NCI-H2081 (cell line): ENCODE results near the gene TNFRSF14.

Source experiments
- DNase-seq, 2 experiments: peaks; one replicate each; lab custom pipeline; 2025; lab: John Stamatoyannopoulos, UW

The TNFRSF14 gene

DNA sequence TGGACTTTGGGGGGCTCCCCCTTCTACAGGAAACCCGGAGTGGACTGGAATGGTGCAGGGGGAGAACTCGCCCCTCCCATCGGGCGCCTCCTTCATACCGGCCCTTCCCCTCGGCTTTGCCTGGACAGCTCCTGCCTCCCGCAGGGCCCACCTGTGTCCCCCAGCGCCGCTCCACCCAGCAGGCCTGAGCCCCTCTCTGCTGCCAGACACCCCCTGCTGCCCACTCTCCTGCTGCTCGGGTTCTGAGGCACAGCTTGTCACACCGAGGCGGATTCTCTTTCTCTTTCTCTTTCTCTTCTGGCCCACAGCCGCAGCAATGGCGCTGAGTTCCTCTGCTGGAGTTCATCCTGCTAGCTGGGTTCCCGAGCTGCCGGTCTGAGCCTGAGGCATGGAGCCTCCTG lies at the start of gene TNFRSF14:
Gene TNFRSF14 (plus strand): TSS at position 95 of the 401 bp plus-strand sequence. CDS start 294 bp downstream, at position 389.
- DNase-seq, result no peak

- DNase-seq, result no peak
Observed at GRCh38 chr1:2506901-2507565, 49.1 kb upstream of the TNFRSF14 start.

GRCh38 chr1:2507744-2508155 lies 48.4 kb upstream of the TNFRSF14 start:
- no peak for DNase-seq

GRCh38 chr1:2508180-2508579 lies 48.0 kb upstream of the TNFRSF14 start:
- no peak for DNase-seq

DNA sequence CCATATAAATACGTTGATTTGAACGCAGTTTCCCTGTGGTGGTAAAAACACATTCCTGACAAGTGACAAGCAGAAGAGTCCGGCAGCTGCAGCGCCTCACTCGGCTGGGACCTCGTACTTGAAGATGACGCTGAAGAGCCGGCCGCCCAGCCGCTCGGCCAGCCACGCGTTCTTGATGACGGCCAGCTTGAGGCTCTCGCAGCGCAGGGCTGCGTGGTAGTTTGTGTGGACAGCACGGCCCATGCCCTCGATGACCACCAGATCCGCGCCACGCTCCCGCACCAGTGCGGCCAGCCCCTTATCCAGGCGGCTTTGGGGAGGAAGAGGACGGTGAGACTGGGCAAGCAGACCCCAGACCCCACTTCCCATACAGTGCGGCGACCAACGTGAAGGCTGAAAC lies 47.4 kb upstream of the TNFRSF14 start:
- no peak for DNase-seq

DNA sequence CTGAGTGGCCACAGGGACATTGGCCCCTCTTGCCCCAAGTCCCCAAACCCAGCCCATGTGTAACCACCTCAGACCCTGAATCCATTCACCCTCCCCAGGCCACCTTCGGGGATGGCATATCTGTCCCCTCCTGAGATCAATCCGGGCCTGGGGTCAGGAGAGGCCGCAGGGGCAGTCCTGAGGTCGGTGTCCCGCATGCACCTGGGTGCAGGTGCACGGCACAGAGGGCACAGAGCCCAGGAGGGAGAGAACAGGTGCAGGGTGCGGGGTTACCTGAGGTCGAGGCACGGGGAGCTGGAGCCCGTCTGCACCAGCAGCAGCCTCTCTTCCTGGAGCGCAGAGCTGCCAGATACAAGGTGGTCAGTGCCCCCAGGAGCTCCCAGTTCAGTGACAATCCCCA lies 46.6 kb upstream of the TNFRSF14 start:
- DNase-seq, result no peak

- no peak for DNase-seq
Observed at GRCh38 chr1:2510366-2511155, 45.6 kb upstream of the TNFRSF14 start.

GRCh38 chr1:2512862-2513421 lies 43.2 kb upstream of the TNFRSF14 start:
- DNase-seq, result no peak

GRCh38 chr1:2513939-2514652 lies 42.1 kb upstream of the TNFRSF14 start:
- DNase-seq, result no peak

DNA sequence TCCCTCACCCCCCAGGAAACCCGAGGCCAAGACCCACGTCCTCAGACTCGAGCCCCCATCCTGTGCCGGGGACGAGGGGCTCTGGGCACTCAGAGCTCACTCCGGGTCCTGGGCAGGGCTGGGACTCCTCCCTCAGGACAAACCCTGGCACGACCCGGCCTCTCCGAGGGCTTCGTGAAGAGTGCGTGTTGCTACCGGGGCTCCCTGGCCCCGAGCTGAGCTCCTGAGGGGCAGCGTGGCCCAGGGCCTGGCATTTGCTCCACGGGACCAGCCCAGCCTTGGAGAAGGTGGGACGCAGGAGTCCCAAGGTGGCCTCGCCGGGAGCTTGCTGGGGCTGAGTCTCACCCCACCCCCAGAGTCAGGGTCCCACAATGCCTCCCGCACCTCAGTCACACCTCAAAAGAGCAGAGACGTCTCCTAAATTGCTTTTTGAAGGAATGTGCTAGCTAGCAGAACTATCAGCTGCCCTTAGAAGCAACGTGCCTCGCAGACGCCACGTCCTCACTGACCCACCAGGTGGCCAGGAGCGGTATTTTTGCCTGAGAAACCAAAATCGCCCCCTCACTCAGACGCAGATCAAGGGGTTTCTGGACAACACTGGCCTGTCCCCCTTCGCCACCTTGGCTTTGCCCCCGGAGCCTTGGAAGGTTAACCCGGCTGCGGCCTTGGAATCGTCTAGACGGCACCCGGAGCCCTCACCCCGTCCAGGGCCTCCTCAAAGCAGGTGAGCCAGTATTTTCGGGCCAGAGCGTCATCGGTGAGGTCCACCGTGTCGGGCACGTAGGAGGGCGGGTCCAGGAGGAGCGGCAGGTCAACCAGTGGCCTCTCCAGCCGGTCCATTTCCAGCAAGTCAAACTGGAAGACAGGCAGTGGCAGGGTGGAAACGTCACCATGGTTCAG lies 41.1 kb upstream of the TNFRSF14 start:
- no peak for DNase-seq

DNA sequence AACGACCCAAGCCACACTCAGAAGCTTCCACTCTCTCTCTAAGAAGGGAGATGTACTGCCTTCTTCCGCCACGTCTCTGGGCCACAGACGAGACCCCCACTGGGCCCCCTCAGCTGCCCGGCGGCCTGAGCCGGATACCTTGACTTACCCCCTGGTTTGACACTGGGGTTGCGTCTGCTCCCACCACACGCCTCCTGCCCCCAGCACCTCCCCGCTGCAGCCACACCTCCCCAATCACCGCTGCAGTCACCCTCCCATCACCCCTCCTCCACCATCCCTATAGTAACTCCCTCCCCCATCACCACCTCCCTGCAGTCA lies 40.4 kb upstream of the TNFRSF14 start:
- DNase-seq, result no peak

DNA sequence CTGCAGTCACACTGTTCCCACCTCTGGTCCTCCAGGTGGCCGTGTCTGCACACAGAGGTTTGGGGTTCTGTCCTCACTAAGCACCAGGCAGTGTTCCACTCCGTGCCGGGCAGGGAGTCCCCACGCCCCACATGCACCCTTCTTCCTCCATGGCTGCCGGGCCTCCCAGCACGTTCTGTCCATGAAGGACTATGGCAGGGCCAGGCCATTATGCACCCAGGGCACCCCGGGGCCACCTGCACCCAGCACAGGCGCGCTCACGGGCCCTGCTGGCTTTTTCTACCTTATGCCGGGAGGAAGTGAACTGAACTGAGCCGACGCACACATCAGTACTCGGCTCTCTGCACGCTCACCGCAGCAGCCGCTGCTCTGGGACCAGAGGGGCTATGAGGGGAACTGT lies 40.0 kb upstream of the TNFRSF14 start:
- no peak for DNase-seq

DNA sequence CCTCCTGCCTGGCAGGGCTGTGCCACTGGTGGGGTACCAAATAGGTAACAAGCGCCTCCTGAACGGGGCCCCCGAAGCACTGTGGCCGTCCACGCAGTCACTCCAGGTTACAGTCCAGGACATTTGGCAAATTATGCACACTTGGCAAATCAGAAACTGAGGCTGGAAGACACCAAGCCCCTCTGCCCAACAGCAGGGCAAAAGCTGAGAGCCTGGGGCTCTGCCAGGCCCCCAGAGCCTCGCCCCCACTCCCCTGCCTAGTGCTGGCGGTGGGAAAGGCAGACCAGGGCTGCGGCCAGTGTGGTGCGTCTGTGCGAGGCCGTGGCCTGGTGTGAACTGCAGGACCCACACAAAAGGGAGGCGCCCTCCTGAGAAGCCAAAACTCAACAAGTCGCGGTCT lies 39.2 kb upstream of the TNFRSF14 start:
- DNase-seq, result no peak

DNA sequence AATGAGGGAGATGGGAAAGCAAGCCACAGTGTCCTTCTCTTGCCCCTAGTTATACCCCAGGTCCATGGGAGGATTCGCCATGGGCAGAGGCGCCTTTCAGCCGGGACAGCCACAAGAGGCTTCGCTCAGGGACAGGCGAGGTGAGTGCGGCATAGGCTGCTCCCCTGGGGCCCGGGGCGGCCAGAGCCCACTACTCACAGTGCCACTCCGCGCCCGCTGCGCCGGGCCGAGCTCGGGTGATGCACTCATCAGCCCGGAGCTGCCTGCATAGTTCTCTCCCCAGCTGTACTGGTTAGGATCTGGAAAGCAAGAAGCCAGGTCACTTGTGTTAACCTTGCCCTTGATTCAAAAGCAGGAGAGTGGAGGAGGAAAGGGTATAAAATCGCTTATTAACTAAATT lies 38.2 kb upstream of the TNFRSF14 start:
- DNase-seq, result no peak

DNA sequence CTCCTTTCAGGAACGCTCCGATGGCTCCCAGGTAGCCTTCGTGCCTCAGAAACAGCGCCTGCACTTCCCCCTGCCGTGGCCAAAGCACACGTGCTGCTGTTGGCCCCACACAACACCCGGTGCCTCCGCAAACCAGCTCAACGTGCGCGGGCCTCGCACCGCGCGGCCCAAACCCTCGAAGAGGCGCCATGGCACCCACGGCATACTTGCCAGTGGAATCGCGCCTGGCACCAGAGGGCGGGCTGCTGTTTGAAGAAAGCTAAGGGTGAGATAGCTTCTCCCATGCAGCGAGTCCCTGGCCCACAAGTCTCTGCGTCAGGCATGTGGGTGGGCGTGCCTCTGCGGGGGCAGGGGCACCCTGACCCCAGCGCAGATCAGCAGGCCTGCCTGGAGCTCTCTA lies 37.6 kb upstream of the TNFRSF14 start:
- no peak for DNase-seq

DNA sequence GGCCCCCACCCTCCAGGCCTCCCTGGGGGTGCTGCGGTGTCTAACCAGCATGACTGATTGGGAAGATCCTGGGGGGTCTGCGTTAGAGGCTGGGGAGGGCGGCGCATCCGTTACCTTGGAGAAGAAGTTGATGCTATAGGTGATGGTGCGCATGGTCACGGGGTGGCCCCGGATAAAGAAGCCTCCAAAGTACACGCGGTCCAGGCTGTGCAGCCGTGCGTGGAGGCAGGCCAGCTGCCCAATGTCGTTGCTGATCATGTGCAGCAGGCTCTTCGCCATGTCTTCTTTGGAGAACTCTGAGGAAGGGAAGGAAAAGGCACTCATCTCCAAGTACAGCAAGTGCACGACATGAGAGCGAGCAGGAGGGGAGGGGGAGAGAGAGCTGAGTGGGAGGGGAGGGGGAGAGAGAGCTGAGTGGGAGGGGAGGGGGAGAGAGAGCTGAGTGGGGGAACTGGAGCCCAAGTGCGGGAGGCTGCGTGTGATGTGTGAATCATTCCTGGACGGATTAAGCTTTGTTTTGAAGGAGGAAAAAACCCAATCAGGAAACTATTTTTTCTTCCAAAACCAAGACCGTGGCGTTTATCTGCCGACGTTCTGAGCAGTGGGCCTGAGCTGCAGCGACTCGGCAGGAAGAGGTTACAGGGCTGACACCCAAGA lies 37.0 kb upstream of the TNFRSF14 start:
- no peak for DNase-seq

GRCh38 chr1:2519729-2520128 lies 36.4 kb upstream of the TNFRSF14 start:
- DNase-seq, result no peak

DNA sequence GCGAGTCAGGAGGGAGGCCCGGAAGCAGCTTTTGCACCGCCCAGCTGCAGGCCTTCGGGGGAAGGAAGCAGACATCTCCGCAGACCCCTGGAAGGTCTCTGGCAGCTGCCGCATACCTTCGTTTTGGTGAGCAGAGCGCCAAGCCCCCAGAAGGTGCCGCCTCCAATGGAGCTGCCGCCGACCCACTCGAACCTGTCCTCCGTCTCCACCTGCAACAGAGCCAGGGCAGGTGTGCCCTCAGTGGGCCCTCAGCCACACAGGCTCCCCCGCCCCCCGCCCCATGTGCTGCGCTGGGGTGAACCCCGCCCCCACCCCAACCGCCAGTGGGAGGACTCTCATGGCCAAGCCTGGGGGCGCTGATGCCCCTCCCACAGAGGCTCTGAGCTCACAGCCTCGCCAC lies 36.0 kb upstream of the TNFRSF14 start:
- DNase-seq, result no peak

- DNase-seq, result no peak
Observed at GRCh38 chr1:2520806-2521205, 35.4 kb upstream of the TNFRSF14 start.

GRCh38 chr1:2522230-2522629 lies 33.9 kb upstream of the TNFRSF14 start:
- no peak for DNase-seq

DNA sequence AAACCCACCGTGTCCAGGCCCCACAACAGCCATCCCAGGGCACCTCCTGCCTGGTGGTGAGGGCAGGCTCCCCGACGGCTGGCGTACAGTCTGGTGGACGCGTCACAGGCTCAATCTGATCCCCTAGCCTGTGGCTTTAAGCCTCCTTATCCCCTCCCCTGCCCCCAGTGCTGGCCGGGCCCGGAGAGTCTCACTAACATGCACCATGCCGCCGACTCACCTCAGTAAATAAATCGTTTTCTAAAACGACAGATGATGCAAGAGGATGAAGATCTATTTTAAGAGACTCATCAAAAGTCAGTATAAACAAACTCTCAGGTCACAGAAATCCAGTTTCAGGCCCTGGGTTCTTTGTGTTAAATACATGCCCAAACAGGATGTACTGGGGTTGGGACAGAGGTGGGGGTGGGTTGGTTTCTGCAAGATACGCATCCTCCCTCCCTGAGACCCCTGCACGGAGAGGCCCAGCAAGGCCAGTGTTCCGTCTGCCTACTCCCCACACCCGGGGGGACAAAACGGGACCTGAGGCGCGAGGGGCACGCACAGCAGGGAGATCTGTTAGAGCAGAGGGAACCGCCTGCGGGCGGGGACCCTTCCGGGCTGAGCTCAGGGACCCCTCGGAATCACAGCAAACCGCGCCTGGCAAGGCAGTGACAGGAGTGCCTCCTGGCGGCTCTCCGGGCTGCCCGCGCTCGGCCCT lies 32.8 kb upstream of the TNFRSF14 start:
- DNase-seq, result no peak
